Right lung (tissue), 5 donors: ENCODE results near the gene ACSF3. TPM values are rescaled to one million over a fixed set of nuclear protein-coding genes. Genes with fewer than 3 reads are reported as not detected.
"Not testable (repeated sequence)": the region's sequence is repeated elsewhere in the genome, so short reads cannot be mapped to it uniquely, and the experiment has no call there.

Experiments used
- DNase-seq, 2 donors: peaks; one replicate each; pipeline ENCODE4 v3.0.0-alpha.2; 2013
- polyA plus RNA-seq, 5 donors: library from polyadenylated mRNA; unstranded; fragments of 120-200 nt; gene quantifications; one replicate each; pipeline versions ENCODE4 v1.2.1 to v1.2.3, GENCODE V29; 2013; ENCODE audit warnings: inconsistent platforms in 1 of 5, low replicate concordance in 1 of 5; ENCODE audit not compliant: insufficient read length in 5 of 5, insufficient read depth in 1 of 5

Gene ACSF3
- polyA plus RNA-seq, 5 donors: 27.9 to 36.5 (median 33.4) TPM

DNA sequence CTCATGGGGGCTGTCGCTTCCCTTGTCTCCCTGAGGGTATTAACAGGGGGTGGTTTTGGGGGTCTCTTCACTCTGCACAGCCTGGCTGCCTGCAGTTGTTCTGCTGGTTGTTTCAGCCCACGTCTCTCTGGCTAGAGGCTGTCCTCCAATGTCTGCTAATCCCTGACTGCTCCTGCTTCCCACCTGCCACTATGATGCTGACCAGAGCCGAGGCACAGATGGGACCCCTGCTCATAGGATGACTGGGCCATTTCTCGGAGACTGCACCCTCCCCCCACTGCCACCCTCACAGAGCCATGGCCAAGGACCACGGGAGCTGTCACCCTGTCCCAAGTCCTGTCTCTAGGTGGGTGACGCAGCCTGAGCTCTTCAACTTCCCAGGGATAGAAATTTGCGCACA lies 1.6 kb upstream of the ACSF3 start:
- DNase-seq: no peak

DNA sequence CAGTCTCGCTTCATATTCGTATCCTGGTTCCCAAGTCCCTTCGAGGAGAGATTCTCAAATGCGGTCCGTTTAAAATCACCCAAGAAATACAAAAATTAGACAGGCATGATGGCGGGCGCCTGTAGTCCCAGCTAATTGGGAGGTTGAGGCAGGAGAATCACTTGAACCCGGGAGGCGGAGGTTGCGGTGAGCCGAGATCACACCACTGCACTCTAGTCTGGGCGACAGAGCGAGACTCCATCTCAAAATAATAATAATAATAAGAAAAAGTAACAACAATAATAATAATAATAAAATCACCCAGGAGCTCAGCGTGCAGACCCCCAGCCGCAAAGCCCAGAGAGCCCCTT lies 425 bp upstream of the ACSF3 start:
- not testable (repeated sequence) for DNase-seq

GRCh38 chr16:89094252-89094879 lies 714 bp downstream of the ACSF3 start:
- no peak for DNase-seq

GRCh38 chr16:89094880-89095258 lies 1.2 kb downstream of the ACSF3 start:
- DNase-seq: no peak

DNA sequence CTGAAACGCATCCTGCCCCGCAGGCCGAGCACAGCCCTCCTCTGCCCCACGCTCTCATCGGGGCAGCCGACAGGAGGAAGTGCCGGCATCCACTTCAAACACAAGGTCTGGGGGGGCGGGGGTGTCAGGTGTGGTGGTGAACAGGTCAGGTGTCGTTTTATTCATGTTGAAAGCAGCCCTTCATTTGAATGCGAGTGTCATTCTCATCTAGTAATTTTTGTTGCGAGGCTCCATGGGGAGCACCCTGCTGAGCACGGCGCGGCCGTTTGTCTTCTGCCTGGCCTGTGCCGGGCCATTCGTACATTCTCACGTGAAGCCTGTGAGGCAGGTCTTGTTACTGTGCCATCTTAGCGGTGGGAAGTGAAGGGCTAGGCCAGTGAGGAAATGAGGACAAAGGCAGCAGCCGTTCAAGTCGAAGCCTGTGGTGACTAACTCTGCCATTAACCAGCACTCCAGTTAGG lies 1.9 kb downstream of the ACSF3 start:
- DNase-seq: no peak

- DNase-seq: no peak
Measured at GRCh38 chr16:89096042-89096717, 2.5 kb downstream of the ACSF3 start.

- no peak for DNase-seq
Measured at GRCh38 chr16:89096768-89097391, 3.2 kb downstream of the ACSF3 start.

- DNase-seq: no peak
Measured at GRCh38 chr16:89097392-89097772, 3.7 kb downstream of the ACSF3 start.

DNA sequence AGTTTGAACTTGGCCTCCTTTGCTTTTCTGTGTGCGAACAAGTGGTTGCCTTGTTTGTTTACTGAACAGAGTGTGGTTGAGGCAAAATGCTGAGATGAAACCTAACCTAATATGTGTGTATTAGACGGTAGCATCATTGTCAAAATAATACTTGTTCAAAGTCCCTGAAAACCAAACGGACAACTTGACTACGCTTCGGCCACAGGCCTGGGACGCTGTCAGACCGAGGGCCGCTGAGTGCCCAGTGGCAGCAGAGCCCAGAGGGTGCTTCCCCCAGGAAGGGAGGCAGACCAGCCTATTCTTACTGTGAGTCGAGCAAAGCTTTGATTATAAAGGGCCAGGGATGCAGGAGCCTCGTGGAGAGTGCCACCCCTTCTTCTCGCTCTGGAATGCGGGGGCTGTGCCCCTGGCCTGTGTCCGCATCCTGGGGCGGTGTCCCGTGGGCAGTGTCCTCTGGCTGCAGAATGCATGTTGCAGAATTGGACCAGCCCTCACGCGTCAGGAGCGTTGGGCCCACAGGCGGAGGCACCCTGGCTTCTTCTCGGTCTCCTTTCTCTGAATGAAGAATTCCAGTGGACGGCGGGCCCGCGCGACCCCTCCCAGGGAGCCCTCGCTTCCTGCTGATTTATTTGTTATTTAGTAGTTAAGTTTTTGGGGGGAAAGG lies 5.2 kb downstream of the ACSF3 start:
- DNase-seq: no peak

DNA sequence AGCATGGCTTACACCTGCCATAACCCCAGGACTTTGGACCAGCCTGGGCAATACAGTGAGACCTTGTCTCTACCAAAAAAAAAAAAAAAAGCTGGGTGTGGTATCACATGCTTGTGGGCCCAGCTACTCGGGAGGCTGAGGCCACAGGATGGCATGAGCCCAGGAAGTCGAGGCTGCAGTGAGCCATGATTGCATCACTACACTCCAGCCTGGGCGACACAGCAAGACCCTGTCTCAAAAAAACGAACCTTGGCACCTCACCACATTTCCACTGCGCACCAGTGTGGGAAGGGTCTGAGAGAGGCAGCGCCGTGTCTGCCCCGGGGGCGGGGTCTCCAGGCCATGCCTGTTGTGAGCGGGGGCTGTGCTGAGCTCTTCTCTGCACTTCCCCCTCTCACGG lies 6.3 kb downstream of the ACSF3 start:
- DNase-seq: no peak

GRCh38 chr16:89100601-89101302 lies 7.1 kb downstream of the ACSF3 start:
- DNase-seq: no peak

- DNase-seq: no peak
Measured at GRCh38 chr16:89101303-89102040, 7.8 kb downstream of the ACSF3 start.

- no peak for DNase-seq
Measured at GRCh38 chr16:89102041-89102471, 8.4 kb downstream of the ACSF3 start.

DNA sequence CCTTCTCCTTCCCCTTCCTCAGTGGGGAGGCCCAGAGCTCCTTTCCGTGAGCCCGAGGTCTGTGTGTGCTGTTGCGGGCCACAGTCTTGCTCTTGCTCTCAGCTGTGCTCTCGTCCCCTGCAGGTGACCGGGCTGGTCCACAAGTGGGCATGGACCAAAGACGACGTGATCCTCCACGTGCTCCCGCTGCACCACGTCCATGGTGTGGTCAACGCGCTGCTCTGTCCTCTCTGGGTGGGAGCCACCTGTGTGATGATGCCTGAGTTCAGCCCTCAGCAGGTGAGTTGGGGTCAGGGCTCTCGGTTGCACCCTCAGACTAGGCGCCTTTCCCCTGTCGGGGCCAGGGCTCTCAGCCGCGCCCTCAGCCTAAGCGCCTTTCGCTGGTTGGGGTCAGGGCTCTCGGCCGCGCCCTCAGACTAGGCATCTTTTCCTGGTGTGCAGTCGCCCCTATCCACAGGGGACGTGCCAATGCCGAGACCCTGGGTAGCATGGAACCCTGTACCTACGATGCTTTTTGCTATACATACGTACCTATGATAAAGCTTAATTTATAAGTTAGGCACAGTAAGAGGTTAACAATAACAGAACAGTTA lies 8.9 kb downstream of the ACSF3 start:
- no peak for DNase-seq

GRCh38 chr16:89103156-89103555 lies 9.5 kb downstream of the ACSF3 start:
- DNase-seq: no peak

GRCh38 chr16:89103781-89104180 lies 10.1 kb downstream of the ACSF3 start:
- no peak for DNase-seq

DNA sequence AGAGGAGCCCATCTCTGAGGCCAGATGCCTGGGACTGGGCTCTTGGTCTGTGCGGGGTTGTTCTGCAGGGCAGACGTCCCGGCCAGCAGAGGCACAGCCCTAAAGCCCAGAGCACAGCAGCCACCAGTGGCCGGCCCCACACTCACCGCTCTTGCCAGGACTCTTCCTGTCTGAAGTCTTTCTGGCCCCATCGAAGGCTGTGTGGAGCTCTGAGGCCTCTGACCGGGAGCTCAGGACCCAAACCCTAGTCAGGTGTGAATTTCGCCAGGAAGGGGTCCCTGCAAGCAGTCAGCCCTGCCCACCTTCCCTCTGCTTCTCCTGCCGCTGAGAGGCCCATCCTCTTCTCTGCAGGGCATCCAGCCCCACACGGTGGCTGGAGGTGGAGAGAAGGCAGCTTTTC lies 10.7 kb downstream of the ACSF3 start:
- no peak for DNase-seq

- no peak for DNase-seq
Measured at GRCh38 chr16:89104930-89105571, 11.4 kb downstream of the ACSF3 start.

GRCh38 chr16:89105599-89106151 lies 12.0 kb downstream of the ACSF3 start:
- no peak for DNase-seq

GRCh38 chr16:89106533-89107202 lies 13.0 kb downstream of the ACSF3 start:
- DNase-seq: no peak
